SW480 (cell line): Measurements from ENCODE around the gene ATAD1.
"Not testable (repeated sequence)": the region's sequence is repeated elsewhere in the genome, so short reads cannot be mapped to it uniquely, and the experiment has no call there.

Source experiments
- DNase-seq: peaks from one replicate; pipeline ENCODE4 v3.0.0-alpha.2; 2016; ENCODE audit warnings: low spot score

The ATAD1 gene

GRCh38 chr10:87753995-87754866 is 63.8 kb downstream of the ATAD1 start:
- no peak for DNase-seq

GRCh38 chr10:87752566-87752965 is 65.5 kb downstream of the ATAD1 start:
- DNase-seq, result no peak

GRCh38 chr10:87751274-87751673 is 66.8 kb downstream of the ATAD1 start:
- DNase-seq, result no peak

GRCh38 chr10:87750817-87751216 is 67.2 kb downstream of the ATAD1 start:
- DNase-seq, result no peak

GRCh38 chr10:87750001-87750671 is 67.9 kb downstream of the ATAD1 start:
- no peak for DNase-seq

- not testable (repeated sequence) for DNase-seq
Observed at GRCh38 chr10:87748244-87748643, 69.8 kb downstream of the ATAD1 start.

GRCh38 chr10:87746911-87747310 is 71.1 kb downstream of the ATAD1 start:
- DNase-seq, result no peak

- no peak for DNase-seq
Observed at GRCh38 chr10:87744606-87745005, 73.4 kb downstream of the ATAD1 start.

GRCh38 chr10:87742992-87743610 is 74.9 kb downstream of the ATAD1 start:
- DNase-seq, result not testable (repeated sequence)

- no peak for DNase-seq
Observed at GRCh38 chr10:87740254-87740655, 77.8 kb downstream of the ATAD1 start.

- no peak for DNase-seq
Observed at GRCh38 chr10:87739703-87740102, 78.3 kb downstream of the ATAD1 start.

- not testable (repeated sequence) for DNase-seq
Observed at GRCh38 chr10:87738253-87738652, 79.8 kb downstream of the ATAD1 start.

- peak; percentile 45 for DNase-seq
Observed at GRCh38 chr10:87734987-87735827, 82.8 kb downstream of the ATAD1 start.

GRCh38 chr10:87733081-87733480 is 84.9 kb downstream of the ATAD1 start:
- DNase-seq, result no peak

GRCh38 chr10:87729940-87730339 is 88.1 kb downstream of the ATAD1 start:
- DNase-seq, result no peak

- no peak for DNase-seq
Observed at GRCh38 chr10:87724789-87725188, 93.2 kb downstream of the ATAD1 start.

GRCh38 chr10:87723500-87723899 is 94.5 kb downstream of the ATAD1 start:
- DNase-seq, result peak; percentile 16

GRCh38 chr10:87722716-87723115 is 95.3 kb downstream of the ATAD1 start:
- DNase-seq, result no peak

GRCh38 chr10:87721781-87722180 is 96.2 kb downstream of the ATAD1 start:
- no peak for DNase-seq

GRCh38 chr10:87720665-87721064 is 97.4 kb downstream of the ATAD1 start:
- DNase-seq, result no peak

GRCh38 chr10:87716348-87716670 is 101.7 kb downstream of the ATAD1 start:
- no peak for DNase-seq
